Central memory CD8-positive, alpha-beta T cell (primary cell): ENCODE data around the gene MGAT5B.

ENCODE experiments used
- ATAC-seq: fragments of 150-1000 bp; cut with Tn5 transposase; replicated peaks from 2 replicates; pipeline ENCODE4 v1.10.0; 2022; ENCODE audit warnings: mild to moderate bottlenecking, moderate FRiP score, moderate number of reproducible peaks; ENCODE audit not compliant: poor library complexity, severe bottlenecking; ENCODE audit errors: extremely low read depth
- DNase-seq, 2 donors: peaks; one replicate each; pipeline ENCODE4 v3.0.0; 2021; ENCODE audit warnings: low spot score in 2 of 2
- H3K27ac Mint-ChIP-seq: one replicate; pipeline ENCODE4 v1.8.0; 2022; ENCODE audit warnings: low read depth, mild to moderate bottlenecking, moderate library complexity, mixed read lengths
- H3K27me3 Mint-ChIP-seq: one replicate; pipeline ENCODE4 v1.8.0; 2022; ENCODE audit warnings: mixed read lengths
- H3K36me3 Mint-ChIP-seq: one replicate; pipeline ENCODE4 v1.8.0; 2022; ENCODE audit warnings: mild to moderate bottlenecking, moderate library complexity, mixed read lengths; ENCODE audit not compliant: insufficient read depth
- H3K4me1 Mint-ChIP-seq: one replicate; pipeline ENCODE4 v1.8.0; 2022; ENCODE audit warnings: mixed read lengths
- H3K4me3 Mint-ChIP-seq: one replicate; pipeline ENCODE4 v1.8.0; 2022; ENCODE audit warnings: mild to moderate bottlenecking, moderate library complexity, mixed read lengths
- H3K9me3 Mint-ChIP-seq: one replicate; pipeline ENCODE4 v1.8.0; 2022; ENCODE audit warnings: mixed read lengths

Gene MGAT5B

DNA sequence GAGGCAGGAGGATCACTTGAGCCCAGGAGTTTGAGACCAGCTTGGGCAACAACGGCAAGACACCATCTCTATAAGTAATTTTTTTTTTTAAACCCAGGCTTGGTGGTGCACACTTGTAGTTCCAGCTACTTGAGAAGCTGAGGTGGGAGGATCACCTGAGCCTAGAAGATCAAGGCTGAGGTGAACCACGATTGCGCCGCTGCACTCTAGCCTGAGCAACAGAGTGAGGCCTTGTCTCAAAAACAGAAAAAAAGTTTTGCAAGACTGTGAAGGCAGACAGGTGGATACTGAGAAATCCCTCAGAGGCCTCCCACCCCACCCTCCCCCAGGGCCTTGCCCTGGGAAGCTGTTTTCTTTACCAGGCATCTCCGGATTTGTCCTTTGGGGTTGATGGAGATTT is 125.4 kb downstream of the MGAT5B start:
- H3K27ac Mint-ChIP-seq = peak overlapping the region; percentile 44
- no peaks in the 10 kb centered on the region for H3K9me3 Mint-ChIP-seq
- no peaks in the 10 kb centered on the region for H3K27me3 Mint-ChIP-seq
- DNase-seq = no peak
- H3K4me3 Mint-ChIP-seq = no peak overlapping the region
- peaks cover 17% of the 10 kb centered on the region for H3K4me1 Mint-ChIP-seq
- ATAC-seq = no peak
- peaks cover 2% of the 10 kb centered on the region for H3K36me3 Mint-ChIP-seq

DNA sequence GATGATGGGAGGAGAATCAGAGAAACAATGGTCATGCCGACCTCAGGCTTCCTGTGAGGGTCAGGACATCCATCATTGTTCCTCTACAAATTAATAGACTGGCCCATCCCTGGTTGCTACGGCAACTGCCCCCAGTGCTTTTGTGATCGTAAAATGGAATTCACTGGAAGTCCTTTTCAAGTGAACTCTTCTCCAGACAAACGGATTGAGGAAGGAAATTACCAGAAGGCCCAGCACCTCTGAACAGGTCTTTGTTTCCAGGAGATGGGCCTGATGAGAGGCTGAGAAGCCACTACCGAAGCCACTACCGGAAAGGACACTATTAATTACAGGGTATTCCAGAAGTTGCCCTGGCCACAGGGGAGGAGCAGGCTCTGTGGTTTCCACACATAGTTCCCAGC is 126.0 kb downstream of the MGAT5B start:
- peak overlapping the region; percentile 44 for H3K27ac Mint-ChIP-seq
- H3K4me1 Mint-ChIP-seq = peaks cover 22% of the 10 kb centered on the region
- ATAC-seq = no peak

DNA sequence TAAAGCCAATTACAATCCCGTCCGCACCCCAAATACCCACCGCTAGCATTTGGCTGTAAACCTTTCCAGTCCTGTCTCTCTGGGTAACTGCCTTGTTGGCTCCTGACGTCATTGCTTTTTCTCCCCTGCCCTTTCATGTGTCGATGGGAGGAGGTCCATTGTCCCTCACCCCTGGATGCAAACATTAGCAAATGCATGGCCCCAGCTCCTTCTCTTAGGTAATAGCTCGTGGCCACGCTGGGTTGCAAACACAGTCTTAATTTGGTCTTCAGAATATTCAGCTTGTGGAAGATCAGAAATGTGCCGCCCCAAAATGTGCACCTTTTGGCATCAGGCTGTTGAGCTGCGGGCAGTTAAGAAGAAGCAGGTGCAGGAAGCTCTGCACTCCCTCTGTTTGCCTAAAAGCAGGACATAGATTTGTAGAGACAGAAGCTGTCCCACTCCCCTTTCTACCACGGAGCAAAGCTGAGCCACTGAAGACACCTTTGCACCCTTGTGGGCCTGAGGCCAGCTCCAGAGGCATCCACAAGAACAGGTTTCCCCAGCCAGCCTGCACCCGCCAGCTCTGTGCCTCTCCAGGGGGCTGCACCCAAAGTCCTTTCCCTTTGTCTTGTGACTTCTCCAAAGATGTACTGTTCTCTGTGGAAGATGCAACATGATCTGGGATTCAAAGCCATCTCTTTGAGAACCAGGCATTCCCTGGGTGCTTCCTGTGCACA is 127.3 kb downstream of the MGAT5B start:
- DNase-seq (no peak), ATAC-seq (no peak)
- peaks cover 2% of the 10 kb centered on the region for H3K36me3 Mint-ChIP-seq
- no peak overlapping the region for H3K4me3 Mint-ChIP-seq
- H3K4me1 Mint-ChIP-seq = peaks cover 22% of the 10 kb centered on the region
- H3K27me3 Mint-ChIP-seq = no peaks in the 10 kb centered on the region
- H3K27ac Mint-ChIP-seq = no peak overlapping the region
- no peaks in the 10 kb centered on the region for H3K9me3 Mint-ChIP-seq

More for the DNA sequence above, 126.0 kb downstream of the MGAT5B start:
- no peak for DNase-seq
- peaks cover 2% of the 10 kb centered on the region for H3K36me3 Mint-ChIP-seq
- no peaks in the 10 kb centered on the region for H3K9me3 Mint-ChIP-seq
- no peaks in the 10 kb centered on the region for H3K27me3 Mint-ChIP-seq
- no peak overlapping the region for H3K4me3 Mint-ChIP-seq

DNA sequence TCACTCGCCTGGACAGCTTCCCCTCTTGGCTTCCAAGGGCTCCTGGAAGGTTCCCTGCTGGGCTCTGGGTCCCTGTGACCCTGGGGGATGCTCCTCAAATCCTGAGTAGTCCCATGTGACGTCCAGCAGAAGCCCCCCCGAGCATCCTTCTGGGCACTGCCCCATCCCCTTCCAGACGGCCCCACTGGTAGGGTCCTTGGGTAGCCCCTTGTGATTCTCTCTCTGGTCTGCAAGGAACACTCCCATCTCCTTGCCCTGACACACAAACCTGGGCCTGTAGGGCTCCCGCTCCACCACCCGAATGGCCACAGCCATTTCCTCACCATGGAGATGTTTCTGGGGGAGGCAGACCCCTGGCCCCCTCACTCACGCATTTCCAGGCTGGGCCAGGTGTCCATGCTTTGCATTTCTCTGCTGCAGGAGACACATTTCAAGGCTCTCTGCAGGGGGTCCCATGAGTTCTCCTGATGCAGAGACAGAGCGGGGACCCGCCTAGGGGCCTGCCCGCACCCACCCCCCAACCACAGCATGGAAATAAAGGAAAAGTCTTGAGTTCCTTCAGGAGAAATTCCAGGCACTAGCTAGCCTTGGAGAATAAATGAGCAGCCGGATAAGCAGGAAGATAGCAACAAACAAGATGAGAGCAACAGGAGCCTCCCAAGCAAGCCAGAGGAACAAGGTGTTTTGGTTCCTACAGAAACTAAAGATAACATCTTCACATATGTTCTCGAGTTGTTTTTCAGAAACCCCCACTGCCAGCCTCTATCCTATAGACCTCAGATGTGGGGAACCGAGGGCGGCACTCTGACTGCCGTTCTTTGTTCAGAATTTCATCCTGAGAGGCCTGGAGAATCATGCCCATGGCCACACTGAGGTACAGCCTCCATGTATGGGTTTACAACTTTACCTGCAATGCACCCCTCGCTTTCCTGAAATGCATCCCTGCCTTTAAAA is 128.8 kb downstream of the MGAT5B start:
- ATAC-seq (no peak), DNase-seq (no peak)
- peak overlapping the region; percentile 54 for H3K4me3 Mint-ChIP-seq
- H3K27ac Mint-ChIP-seq = peak overlapping the region; percentile 94
- peaks cover 22% of the 10 kb centered on the region for H3K4me1 Mint-ChIP-seq
- H3K27me3 Mint-ChIP-seq = no peaks in the 10 kb centered on the region
- peaks cover 2% of the 10 kb centered on the region for H3K36me3 Mint-ChIP-seq
- H3K9me3 Mint-ChIP-seq = no peaks in the 10 kb centered on the region

DNA sequence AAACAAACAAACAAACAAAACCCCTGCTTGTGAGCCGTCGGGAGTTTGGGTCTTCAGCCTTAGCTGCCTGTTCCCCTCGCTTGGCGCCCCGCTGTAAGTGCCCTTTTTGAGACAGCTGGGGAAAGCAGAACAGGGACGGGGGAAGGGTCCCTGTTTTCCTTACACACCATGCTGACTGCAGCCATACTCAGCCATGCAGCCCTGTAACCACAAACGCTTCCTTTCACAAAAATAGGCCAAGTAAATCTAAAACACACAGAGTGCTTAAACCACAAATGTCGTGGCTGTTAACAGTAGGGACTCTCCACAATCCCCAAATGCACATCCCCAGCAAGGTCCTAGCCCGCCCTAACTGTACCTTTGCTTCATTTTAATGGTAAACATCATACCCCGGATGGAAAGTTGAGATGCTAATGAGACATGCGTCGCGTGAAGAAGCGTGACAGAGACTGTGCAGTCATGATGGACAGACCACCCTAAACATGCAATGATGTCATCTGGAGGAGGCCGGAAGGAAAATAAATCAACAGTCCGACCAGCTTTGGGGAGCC is 129.9 kb downstream of the MGAT5B start:
- DNase-seq (peak; percentile 28 to 71), ATAC-seq (peak; percentile 99)
- no peaks in the 10 kb centered on the region for H3K9me3 Mint-ChIP-seq
- H3K27me3 Mint-ChIP-seq = no peaks in the 10 kb centered on the region
- H3K4me3 Mint-ChIP-seq = peak overlapping the region; percentile 54
- peaks cover 2% of the 10 kb centered on the region for H3K36me3 Mint-ChIP-seq
- peaks cover 22% of the 10 kb centered on the region for H3K4me1 Mint-ChIP-seq
- peak overlapping the region; percentile 94 for H3K27ac Mint-ChIP-seq

DNA sequence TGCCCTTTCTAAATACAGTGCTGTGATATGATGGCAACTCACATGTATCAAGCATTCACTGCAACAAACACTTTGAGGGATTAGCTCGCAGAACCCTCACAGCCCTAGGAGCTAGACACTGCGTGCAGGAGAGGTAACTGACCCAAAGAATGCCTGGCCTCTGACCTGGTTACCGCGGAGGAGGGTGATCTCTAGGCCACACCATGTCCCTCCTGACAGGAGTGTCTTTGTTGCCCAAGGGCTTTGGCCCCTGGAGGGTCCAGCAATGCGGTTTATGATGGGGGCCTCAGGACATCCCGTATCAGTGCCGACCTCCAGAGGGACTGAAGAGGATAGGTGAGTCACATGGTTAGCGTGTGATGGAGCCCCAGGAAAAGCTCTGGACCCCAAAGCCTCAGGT is 130.6 kb downstream of the MGAT5B start:
- ATAC-seq = no peak
- H3K36me3 Mint-ChIP-seq = peaks cover 2% of the 10 kb centered on the region
- peak overlapping the region; percentile 94 for H3K27ac Mint-ChIP-seq
- H3K4me3 Mint-ChIP-seq = peak overlapping the region; percentile 54
- peaks cover 22% of the 10 kb centered on the region for H3K4me1 Mint-ChIP-seq
- no peaks in the 10 kb centered on the region for H3K9me3 Mint-ChIP-seq
- H3K27me3 Mint-ChIP-seq = no peaks in the 10 kb centered on the region
- DNase-seq = no peak
